Urinary bladder (tissue), 4 donors: ENCODE data around the gene SLC5A4. TPM values are rescaled to one million over a fixed set of nuclear protein-coding genes. Genes with fewer than 3 reads are reported as not detected.

Experiments used
- DNase-seq: peaks from one replicate; pipeline ENCODE4 v3.0.0-alpha.2; 2015; ENCODE audit errors: extremely low spot score
- H3K27ac ChIP-seq: one replicate; pipeline ENCODE4 v1.5.1; 2013; ENCODE audit warnings: low read depth, mild to moderate bottlenecking, moderate library complexity
- H3K36me3 ChIP-seq: one replicate; pipeline ENCODE4 v1.6.1; 2013; ENCODE audit warnings: mild to moderate bottlenecking, moderate library complexity; ENCODE audit not compliant: insufficient read depth
- H3K4me1 ChIP-seq: one replicate; pipeline ENCODE4 v1.6.1; 2013; ENCODE audit warnings: mild to moderate bottlenecking, moderate library complexity; ENCODE audit not compliant: insufficient read depth
- H3K4me3 ChIP-seq: one replicate; pipeline ENCODE4 v1.5.1; 2013; ENCODE audit warnings: low read depth, low read length
- WGBS: extraction: QIAGEN DNeasy Blood & Tissue Kit; methylation state at CpG from one replicate; pipeline ENCODE4 v1.1.7; 2013; 5-methylcytosine and 5-hydroxymethylcytosine counted together
- polyA plus RNA-seq: library from polyadenylated mRNA; stranded (reverse); fragments of 200-250 nt; gene quantifications from one replicate; pipeline ENCODE4 v1.2.3, GENCODE V29; 2013
- total RNA-seq: library from RNA; depleted of rRNA; stranded (reverse); fragments of >200 nt; gene quantifications from one replicate; pipeline ENCODE4 v1.2.3, GENCODE V29; 2014
- donor health status: healthy with polysubstance abuse.
- donor health status: healthy.

The SLC5A4 gene
- total and polyA plus RNA-seq, 2 donors: 0.72 to 3.4 TPM

- H3K4me3 ChIP-seq: no peak overlapping the region
- H3K27ac ChIP-seq: no peak overlapping the region
- WGBS: 82% methylated on average over 2 of the region's 2 CpGs
- H3K4me1 ChIP-seq: no peaks in the 10 kb centered on the region
- no peaks in the 10 kb centered on the region for H3K36me3 ChIP-seq
- DNase-seq: no peak
Observed at GRCh38 chr22:32217465-32217864, 37.7 kb downstream of the SLC5A4 start.

GRCh38 chr22:32216911-32217310 lies 38.2 kb downstream of the SLC5A4 start:
- no peak for DNase-seq
- H3K4me3 ChIP-seq: no peak overlapping the region
- no peak overlapping the region for H3K27ac ChIP-seq
- WGBS: 78% methylated on average over 10 of the region's 10 CpGs
- no peaks in the 10 kb centered on the region for H3K4me1 ChIP-seq
- no peaks in the 10 kb centered on the region for H3K36me3 ChIP-seq

GRCh38 chr22:32211011-32211410 lies 44.1 kb downstream of the SLC5A4 start:
- WGBS: 57% methylated on average over 7 of the region's 7 CpGs
- DNase-seq: no peak

GRCh38 chr22:32208681-32209080 lies 46.5 kb downstream of the SLC5A4 start:
- Histone ChIP-seq H3K36me3 (no peaks in the 10 kb centered on the region), H3K4me1 (no peaks in the 10 kb centered on the region), H3K4me3 (no peak overlapping the region), H3K27ac (no peak overlapping the region)
- DNase-seq: no peak
- 87% methylated on average over 3 of the region's 3 CpGs for WGBS

More at GRCh38 chr22:32211011-32211410, 44.1 kb downstream of the SLC5A4 start:
- H3K4me3 ChIP-seq: no peak overlapping the region
- no peak overlapping the region for H3K27ac ChIP-seq
- H3K36me3 ChIP-seq: no peaks in the 10 kb centered on the region
- no peaks in the 10 kb centered on the region for H3K4me1 ChIP-seq

GRCh38 chr22:32207971-32208480 lies 47.1 kb downstream of the SLC5A4 start:
- WGBS: 78% methylated on average over 4 of the region's 4 CpGs
- DNase-seq: no peak

GRCh38 chr22:32206774-32207758 lies 48.1 kb downstream of the SLC5A4 start:
- no peaks in the 10 kb centered on the region for H3K36me3 ChIP-seq
- WGBS: 80% methylated on average over 22 of the region's 22 CpGs
- DNase-seq: no peak
- H3K4me3 ChIP-seq: no peak overlapping the region
- no peaks in the 10 kb centered on the region for H3K4me1 ChIP-seq
- H3K27ac ChIP-seq: no peak overlapping the region

More at GRCh38 chr22:32207971-32208480, 47.1 kb downstream of the SLC5A4 start:
- Histone ChIP-seq H3K4me3 (no peak overlapping the region), H3K4me1 (no peaks in the 10 kb centered on the region), H3K36me3 (no peaks in the 10 kb centered on the region), H3K27ac (no peak overlapping the region)

- no peak overlapping the region for H3K27ac ChIP-seq
- no peak for DNase-seq
- no peaks in the 10 kb centered on the region for H3K36me3 ChIP-seq
- H3K4me1 ChIP-seq: no peaks in the 10 kb centered on the region
- no peak overlapping the region for H3K4me3 ChIP-seq
- 89% methylated on average over 30 of the region's 30 CpGs for WGBS
Observed at GRCh38 chr22:32205974-32206773, 49.0 kb downstream of the SLC5A4 start.

GRCh38 chr22:32204856-32205722 lies 50.1 kb downstream of the SLC5A4 start, which contains the start of gene RFPL2:
RFPL2 (minus strand) TSS chr22:32205073; CDS start chr22:32202451, 2,622 bp downstream.
- no peaks in the 10 kb centered on the region for H3K4me1 ChIP-seq
- H3K36me3 ChIP-seq: no peaks in the 10 kb centered on the region
- H3K4me3 ChIP-seq: no peak within 1 kb of the TSS
- DNase-seq: no peak
- WGBS: 66% methylated on average over 41 of the region's 41 CpGs
- H3K27ac ChIP-seq: no peak within 1 kb of the TSS

- 40% methylated on average over 42 of the region's 42 CpGs for WGBS
- Histone ChIP-seq H3K27ac (no peak overlapping the region), H3K4me1 (no peaks in the 10 kb centered on the region), H3K36me3 (no peaks in the 10 kb centered on the region), H3K4me3 (no peak overlapping the region)
- DNase-seq: no peak
Observed at GRCh38 chr22:32204040-32204855, 50.9 kb downstream of the SLC5A4 start.

- Histone ChIP-seq H3K27ac (no peak overlapping the region), H3K4me3 (no peak overlapping the region), H3K36me3 (no peaks in the 10 kb centered on the region), H3K4me1 (no peaks in the 10 kb centered on the region)
- DNase-seq: no peak
- 32% methylated on average over 53 of the region's 53 CpGs for WGBS
Observed at GRCh38 chr22:32203181-32204039, 51.7 kb downstream of the SLC5A4 start.

GRCh38 chr22:32202539-32203180 lies 52.5 kb downstream of the SLC5A4 start:
- DNase-seq: no peak
- H3K4me1 ChIP-seq: no peaks in the 10 kb centered on the region
- WGBS: 9% methylated on average over 29 of the region's 29 CpGs
- H3K36me3 ChIP-seq: no peaks in the 10 kb centered on the region
- H3K27ac ChIP-seq: no peak overlapping the region
- H3K4me3 ChIP-seq: no peak overlapping the region
